ENCODE data around the gene PPP2R5C. TPM values are rescaled to one million over a fixed set of nuclear protein-coding genes. Genes with fewer than 3 reads are reported as not detected.

Gene PPP2R5C
- polyA plus RNA-seq, 1 donor from 2014 or later: 111 TPM

DNA sequence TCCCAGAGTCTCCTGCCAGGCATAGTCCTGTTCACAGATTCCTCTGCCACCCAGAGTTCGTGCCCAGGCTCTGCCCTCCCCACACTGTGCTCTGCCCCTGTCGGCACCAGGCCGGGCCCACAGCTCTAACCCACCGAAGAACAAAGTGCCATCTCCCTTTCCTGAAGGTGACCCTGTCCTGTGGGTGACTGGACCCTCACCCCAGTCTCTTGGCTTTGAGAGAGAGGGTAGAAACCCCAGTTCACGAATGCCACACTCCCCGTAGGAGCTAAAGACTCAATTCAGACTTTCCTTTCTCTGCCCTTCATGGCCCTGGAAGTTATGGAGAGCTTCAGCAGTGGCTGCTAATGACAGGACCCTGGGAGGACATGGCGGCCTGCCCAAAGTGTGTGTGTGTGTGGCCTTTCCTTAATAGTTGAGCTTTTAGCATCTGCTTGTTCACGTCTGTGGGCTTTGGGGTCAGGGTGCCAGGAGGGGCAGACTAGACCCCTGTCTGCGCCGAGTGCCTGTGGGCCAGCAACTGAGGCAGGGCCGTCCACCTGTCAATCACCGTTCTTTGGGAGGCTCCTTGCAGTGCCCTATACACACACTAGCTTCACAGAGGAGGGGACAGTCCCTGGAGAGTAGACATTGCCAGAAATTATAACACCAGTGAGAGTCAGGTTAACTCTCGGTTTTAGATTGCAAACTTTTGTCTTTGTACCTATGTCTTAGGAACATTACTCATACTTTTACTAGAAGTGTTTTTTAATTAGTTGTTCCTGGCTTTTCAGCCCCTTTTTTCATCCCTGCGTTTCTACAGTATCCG lies 118.2 kb downstream of the PPP2R5C start:
- Histone ChIP-seq H4K20me1 (ENCODE audit: insufficient read depth) (no peaks in the 10 kb centered on the region), H3K79me2 (replicated peaks; ENCODE audit: insufficient read depth, low read length) (peaks cover 15% of the 10 kb centered on the region), H3K9ac (ENCODE audit: low read length) (no peak overlapping the region), H3K27me3 (ENCODE audit: insufficient read depth, low read depth, low read length) (no peaks in the 10 kb centered on the region), H3K9me3 (ENCODE audit: low read length) (no peaks in the 10 kb centered on the region), H3K27ac (ENCODE audit: low read length) (no peak overlapping the region), H3F3A (ENCODE audit: insufficient read depth, low read length, poor library complexity, severe bottlenecking) (no peaks in the 10 kb centered on the region), H3K4me2 (ENCODE audit: low read length) (no peak overlapping the region), H2AFZ (ENCODE audit: low read depth, low read length) (no peak overlapping the region), H3K9me2 (ENCODE audit: insufficient read depth, low read length) (no peaks in the 10 kb centered on the region), H3K36me3 (ENCODE audit: insufficient read depth, low read length) (peaks cover 5% of the 10 kb centered on the region), H3K4me3 (ENCODE audit: low read length) (no peak overlapping the region)
- no peak for TF ChIP-seq MXI1 (conservative IDR thresholded peaks at IDR 0.05; ENCODE audit: poor library complexity, severe bottlenecking)
- TF ChIP-seq, protein P1, sequence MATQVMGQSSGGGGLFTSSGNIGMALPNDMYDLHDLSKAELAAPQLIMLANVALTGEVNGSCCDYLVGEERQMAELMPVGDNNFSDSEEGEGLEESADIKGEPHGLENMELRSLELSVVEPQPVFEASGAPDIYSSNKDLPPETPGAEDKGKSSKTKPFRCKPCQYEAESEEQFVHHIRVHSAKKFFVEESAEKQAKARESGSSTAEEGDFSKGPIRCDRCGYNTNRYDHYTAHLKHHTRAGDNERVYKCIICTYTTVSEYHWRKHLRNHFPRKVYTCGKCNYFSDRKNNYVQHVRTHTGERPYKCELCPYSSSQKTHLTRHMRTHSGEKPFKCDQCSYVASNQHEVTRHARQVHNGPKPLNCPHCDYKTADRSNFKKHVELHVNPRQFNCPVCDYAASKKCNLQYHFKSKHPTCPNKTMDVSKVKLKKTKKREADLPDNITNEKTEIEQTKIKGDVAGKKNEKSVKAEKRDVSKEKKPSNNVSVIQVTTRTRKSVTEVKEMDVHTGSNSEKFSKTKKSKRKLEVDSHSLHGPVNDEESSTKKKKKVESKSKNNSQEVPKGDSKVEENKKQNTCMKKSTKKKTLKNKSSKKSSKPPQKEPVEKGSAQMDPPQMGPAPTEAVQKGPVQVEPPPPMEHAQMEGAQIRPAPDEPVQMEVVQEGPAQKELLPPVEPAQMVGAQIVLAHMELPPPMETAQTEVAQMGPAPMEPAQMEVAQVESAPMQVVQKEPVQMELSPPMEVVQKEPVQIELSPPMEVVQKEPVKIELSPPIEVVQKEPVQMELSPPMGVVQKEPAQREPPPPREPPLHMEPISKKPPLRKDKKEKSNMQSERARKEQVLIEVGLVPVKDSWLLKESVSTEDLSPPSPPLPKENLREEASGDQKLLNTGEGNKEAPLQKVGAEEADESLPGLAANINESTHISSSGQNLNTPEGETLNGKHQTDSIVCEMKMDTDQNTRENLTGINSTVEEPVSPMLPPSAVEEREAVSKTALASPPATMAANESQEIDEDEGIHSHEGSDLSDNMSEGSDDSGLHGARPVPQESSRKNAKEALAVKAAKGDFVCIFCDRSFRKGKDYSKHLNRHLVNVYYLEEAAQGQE (IDR thresholded peaks at IDR 0.05; ENCODE audit: borderline replicate concordance): no peak
- TF ChIP-seq, protein P2, sequence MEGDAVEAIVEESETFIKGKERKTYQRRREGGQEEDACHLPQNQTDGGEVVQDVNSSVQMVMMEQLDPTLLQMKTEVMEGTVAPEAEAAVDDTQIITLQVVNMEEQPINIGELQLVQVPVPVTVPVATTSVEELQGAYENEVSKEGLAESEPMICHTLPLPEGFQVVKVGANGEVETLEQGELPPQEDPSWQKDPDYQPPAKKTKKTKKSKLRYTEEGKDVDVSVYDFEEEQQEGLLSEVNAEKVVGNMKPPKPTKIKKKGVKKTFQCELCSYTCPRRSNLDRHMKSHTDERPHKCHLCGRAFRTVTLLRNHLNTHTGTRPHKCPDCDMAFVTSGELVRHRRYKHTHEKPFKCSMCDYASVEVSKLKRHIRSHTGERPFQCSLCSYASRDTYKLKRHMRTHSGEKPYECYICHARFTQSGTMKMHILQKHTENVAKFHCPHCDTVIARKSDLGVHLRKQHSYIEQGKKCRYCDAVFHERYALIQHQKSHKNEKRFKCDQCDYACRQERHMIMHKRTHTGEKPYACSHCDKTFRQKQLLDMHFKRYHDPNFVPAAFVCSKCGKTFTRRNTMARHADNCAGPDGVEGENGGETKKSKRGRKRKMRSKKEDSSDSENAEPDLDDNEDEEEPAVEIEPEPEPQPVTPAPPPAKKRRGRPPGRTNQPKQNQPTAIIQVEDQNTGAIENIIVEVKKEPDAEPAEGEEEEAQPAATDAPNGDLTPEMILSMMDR (IDR thresholded peaks at IDR 0.05; ENCODE audit: poor library complexity, severe bottlenecking): no peak
- TF ChIP-seq EZH2 (IDR thresholded peaks at IDR 0.05; ENCODE audit: borderline replicate concordance, insufficient read depth, low read length, poor library complexity, severe bottlenecking): no peak
- TF ChIP-seq EP300 (conservative IDR thresholded peaks at IDR 0.05; ENCODE audit: poor library complexity, severe bottlenecking): no peak
- no peak for TF ChIP-seq RAD21 (conservative IDR thresholded peaks at IDR 0.05)
- no peak for TF ChIP-seq POLR2AphosphoS5 (IDR thresholded peaks at IDR 0.05)
- no peak for TF ChIP-seq SMC3 (conservative IDR thresholded peaks at IDR 0.05; ENCODE audit: poor library complexity)
- TF ChIP-seq TAF1 (IDR thresholded peaks at IDR 0.05; ENCODE audit: low read depth): no peak

DNA sequence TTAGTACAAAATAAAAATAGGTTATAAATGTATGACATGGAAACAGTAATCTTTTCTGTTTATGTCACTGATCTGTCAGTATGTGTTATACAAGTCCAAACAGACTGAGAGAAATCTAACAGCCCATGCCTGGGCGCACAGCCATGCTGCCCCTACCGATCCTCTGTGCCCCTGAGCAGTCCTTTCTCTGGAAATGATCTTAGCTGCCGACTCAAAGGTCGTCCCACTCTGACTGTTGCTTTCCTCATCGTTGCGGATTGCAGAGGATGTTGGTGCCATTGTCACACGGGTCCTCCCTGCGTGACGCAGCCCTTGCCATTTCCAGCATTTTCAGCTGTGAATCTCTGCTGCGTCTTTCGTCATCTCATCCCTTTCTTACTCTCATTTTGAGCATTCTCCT lies 119.9 kb downstream of the PPP2R5C start:
- no peak for TF ChIP-seq EZH2 (IDR thresholded peaks at IDR 0.05; ENCODE audit: borderline replicate concordance, insufficient read depth, low read length, poor library complexity, severe bottlenecking)
- TF ChIP-seq RAD21 (conservative IDR thresholded peaks at IDR 0.05): no peak
- no peak for TF ChIP-seq TAF1 (IDR thresholded peaks at IDR 0.05; ENCODE audit: low read depth)
- no peak for TF ChIP-seq EP300 (conservative IDR thresholded peaks at IDR 0.05; ENCODE audit: poor library complexity, severe bottlenecking)
- TF ChIP-seq, protein P1 (IDR thresholded peaks at IDR 0.05; ENCODE audit: borderline replicate concordance): no peak
- no peak for TF ChIP-seq MXI1 (conservative IDR thresholded peaks at IDR 0.05; ENCODE audit: poor library complexity, severe bottlenecking)
- TF ChIP-seq POLR2AphosphoS5 (IDR thresholded peaks at IDR 0.05): no peak
- TF ChIP-seq, protein P2 (IDR thresholded peaks at IDR 0.05; ENCODE audit: poor library complexity, severe bottlenecking): no peak
- TF ChIP-seq SMC3 (conservative IDR thresholded peaks at IDR 0.05; ENCODE audit: poor library complexity): no peak
- H3K79me2 ChIP-seq (replicated peaks; ENCODE audit: insufficient read depth, low read length): peaks cover 7% of the 10 kb centered on the region
- no peaks in the 10 kb centered on the region for H3K27me3 ChIP-seq (ENCODE audit: insufficient read depth, low read depth, low read length)
- H3K4me2 ChIP-seq (ENCODE audit: low read length): no peak overlapping the region
- no peaks in the 10 kb centered on the region for H3K9me3 ChIP-seq (ENCODE audit: low read length)
- H3F3A ChIP-seq (ENCODE audit: insufficient read depth, low read length, poor library complexity, severe bottlenecking): no peaks in the 10 kb centered on the region
- H3K36me3 ChIP-seq (ENCODE audit: insufficient read depth, low read length): peaks cover 7% of the 10 kb centered on the region
- no peak overlapping the region for H3K9ac ChIP-seq (ENCODE audit: low read length)
- no peaks in the 10 kb centered on the region for H3K9me2 ChIP-seq (ENCODE audit: insufficient read depth, low read length)
- H2AFZ ChIP-seq (ENCODE audit: low read depth, low read length): no peak overlapping the region
- H3K27ac ChIP-seq (ENCODE audit: low read length): no peak overlapping the region
- H3K4me3 ChIP-seq (ENCODE audit: low read length): no peak overlapping the region
- no peaks in the 10 kb centered on the region for H4K20me1 ChIP-seq (ENCODE audit: insufficient read depth)
